Ishikawa (cell line): Measurements from ENCODE around the gene DEAF1.

Experiments
- EGR1 ChIP-seq: IDR thresholded peaks from 2 replicates; pipeline ENCODE4 v1.6.1; 2012
- EP300 ChIP-seq: IDR thresholded peaks from 2 replicates; pipeline ENCODE4 v1.6.1; 2012; ENCODE audit warnings: borderline replicate concordance
- NFIC ChIP-seq: IDR thresholded peaks from 2 replicates; pipeline ENCODE4 v1.6.1; 2012
- RAD21 ChIP-seq: IDR thresholded peaks from 2 replicates; pipeline ENCODE4 v1.6.1; 2012; ENCODE audit warnings: low read depth
- TAF1 ChIP-seq: IDR thresholded peaks from 2 replicates; pipeline ENCODE4 v1.6.1; 2012; ENCODE audit warnings: low read depth, mild to moderate bottlenecking
- TCF12 ChIP-seq: IDR thresholded peaks from 2 replicates; pipeline ENCODE4 v1.6.1; 2012; ENCODE audit warnings: low read depth
- TF ChIP-seq, protein P1 (sequence below): IDR thresholded peaks from 2 replicates; pipeline ENCODE4 v1.6.1; 2012
- TF ChIP-seq, protein P2 (sequence below): IDR thresholded peaks from 2 replicates; pipeline ENCODE4 v1.6.1; 2012; ENCODE audit warnings: low read depth, mild to moderate bottlenecking
- TF ChIP-seq, protein P3 (sequence below): IDR thresholded peaks from 2 replicates; pipeline ENCODE4 v1.6.1; 2012

DNA sequence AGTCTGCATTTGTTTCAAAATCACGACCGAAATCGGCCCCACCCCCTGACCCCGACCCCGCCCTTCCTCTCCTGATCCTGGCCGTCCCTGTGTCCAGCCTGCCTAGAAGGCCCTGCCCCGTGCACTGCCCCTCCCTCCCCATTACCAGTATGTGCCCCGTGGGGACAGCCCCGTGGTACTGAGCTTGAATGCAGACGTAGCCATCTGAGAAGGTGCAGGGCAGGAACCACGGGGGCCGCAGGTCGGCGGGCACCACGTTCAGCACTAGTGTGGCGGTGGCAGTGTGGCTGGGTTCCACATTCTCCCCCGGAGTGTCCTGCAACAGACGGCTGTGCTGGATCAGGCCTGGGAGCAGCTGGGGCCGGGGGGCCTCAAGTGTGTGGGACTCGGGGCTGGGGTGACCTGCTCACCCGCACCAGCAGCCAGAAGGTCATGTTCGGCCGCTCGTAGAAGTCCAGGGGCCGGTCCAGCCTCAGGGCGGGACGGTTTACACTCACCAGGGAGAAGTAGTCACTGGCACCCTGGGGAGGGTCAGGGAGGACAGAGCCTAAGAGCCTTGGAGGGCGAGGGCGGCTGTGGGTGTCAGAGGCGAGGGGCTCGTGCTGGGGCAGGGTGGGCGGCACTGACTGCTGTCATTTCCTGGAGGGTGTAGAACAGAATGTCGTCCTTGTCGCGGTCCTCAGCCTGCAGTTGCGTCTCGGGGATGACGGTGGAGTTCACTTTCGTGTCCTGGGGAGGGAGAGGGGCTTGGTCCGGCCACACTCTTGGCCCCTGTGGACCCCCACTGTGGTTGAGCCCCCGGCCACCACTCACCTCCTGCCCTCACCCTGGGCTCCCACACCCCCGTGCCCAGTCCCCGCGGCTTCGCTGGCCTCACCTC is 73.8 kb downstream of the DEAF1 start:
- TF ChIP-seq, protein P1, sequence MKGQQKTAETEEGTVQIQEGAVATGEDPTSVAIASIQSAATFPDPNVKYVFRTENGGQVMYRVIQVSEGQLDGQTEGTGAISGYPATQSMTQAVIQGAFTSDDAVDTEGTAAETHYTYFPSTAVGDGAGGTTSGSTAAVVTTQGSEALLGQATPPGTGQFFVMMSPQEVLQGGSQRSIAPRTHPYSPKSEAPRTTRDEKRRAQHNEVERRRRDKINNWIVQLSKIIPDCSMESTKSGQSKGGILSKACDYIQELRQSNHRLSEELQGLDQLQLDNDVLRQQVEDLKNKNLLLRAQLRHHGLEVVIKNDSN = no peak
- TF ChIP-seq, protein P2, sequence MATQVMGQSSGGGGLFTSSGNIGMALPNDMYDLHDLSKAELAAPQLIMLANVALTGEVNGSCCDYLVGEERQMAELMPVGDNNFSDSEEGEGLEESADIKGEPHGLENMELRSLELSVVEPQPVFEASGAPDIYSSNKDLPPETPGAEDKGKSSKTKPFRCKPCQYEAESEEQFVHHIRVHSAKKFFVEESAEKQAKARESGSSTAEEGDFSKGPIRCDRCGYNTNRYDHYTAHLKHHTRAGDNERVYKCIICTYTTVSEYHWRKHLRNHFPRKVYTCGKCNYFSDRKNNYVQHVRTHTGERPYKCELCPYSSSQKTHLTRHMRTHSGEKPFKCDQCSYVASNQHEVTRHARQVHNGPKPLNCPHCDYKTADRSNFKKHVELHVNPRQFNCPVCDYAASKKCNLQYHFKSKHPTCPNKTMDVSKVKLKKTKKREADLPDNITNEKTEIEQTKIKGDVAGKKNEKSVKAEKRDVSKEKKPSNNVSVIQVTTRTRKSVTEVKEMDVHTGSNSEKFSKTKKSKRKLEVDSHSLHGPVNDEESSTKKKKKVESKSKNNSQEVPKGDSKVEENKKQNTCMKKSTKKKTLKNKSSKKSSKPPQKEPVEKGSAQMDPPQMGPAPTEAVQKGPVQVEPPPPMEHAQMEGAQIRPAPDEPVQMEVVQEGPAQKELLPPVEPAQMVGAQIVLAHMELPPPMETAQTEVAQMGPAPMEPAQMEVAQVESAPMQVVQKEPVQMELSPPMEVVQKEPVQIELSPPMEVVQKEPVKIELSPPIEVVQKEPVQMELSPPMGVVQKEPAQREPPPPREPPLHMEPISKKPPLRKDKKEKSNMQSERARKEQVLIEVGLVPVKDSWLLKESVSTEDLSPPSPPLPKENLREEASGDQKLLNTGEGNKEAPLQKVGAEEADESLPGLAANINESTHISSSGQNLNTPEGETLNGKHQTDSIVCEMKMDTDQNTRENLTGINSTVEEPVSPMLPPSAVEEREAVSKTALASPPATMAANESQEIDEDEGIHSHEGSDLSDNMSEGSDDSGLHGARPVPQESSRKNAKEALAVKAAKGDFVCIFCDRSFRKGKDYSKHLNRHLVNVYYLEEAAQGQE = no peak
- TF ChIP-seq EP300 = no peak
- no peak for TF ChIP-seq TAF1
- TF ChIP-seq TCF12 = no peak
- TF ChIP-seq RAD21 = no peak
- TF ChIP-seq, protein P3, sequence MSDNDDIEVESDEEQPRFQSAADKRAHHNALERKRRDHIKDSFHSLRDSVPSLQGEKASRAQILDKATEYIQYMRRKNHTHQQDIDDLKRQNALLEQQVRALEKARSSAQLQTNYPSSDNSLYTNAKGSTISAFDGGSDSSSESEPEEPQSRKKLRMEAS = no peak
- no peak for TF ChIP-seq NFIC
- TF ChIP-seq EGR1 = no peak
